ENCODE measurements around the gene PICALM.

The PICALM gene

GRCh38 chr11:86046116-86046515 lies 22.8 kb downstream of the PICALM start:
- DNase-seq, result no peak

- DNase-seq, result no peak
These were observed 24.9 kb downstream of the PICALM start for GRCh38 chr11:86043765-86044503.

GRCh38 chr11:86041975-86042378 lies 26.9 kb downstream of the PICALM start:
- DNase-seq, result peak; percentile 8

- DNase-seq, result no peak
These were observed 27.7 kb downstream of the PICALM start for GRCh38 chr11:86040919-86041850.

GRCh38 chr11:86039094-86039493 lies 29.8 kb downstream of the PICALM start:
- no peak for DNase-seq

- no peak for DNase-seq
These were observed 31.1 kb downstream of the PICALM start for GRCh38 chr11:86037743-86038142.

- no peak for DNase-seq
These were observed 33.0 kb downstream of the PICALM start for GRCh38 chr11:86035920-86036319.

GRCh38 chr11:86035164-86035563 lies 33.7 kb downstream of the PICALM start:
- no peak for DNase-seq

GRCh38 chr11:86034710-86035109 lies 34.2 kb downstream of the PICALM start:
- DNase-seq, result no peak

GRCh38 chr11:86021377-86021776 lies 47.5 kb downstream of the PICALM start:
- no peak for DNase-seq

- DNase-seq, result no peak
These were observed 50.6 kb downstream of the PICALM start for GRCh38 chr11:86018249-86018648.

- DNase-seq, result no peak
These were observed 52.4 kb downstream of the PICALM start for GRCh38 chr11:86016451-86016850.

- DNase-seq, result no peak
These were observed 53.2 kb downstream of the PICALM start for GRCh38 chr11:86015699-86016098.

GRCh38 chr11:86014221-86014620 lies 54.7 kb downstream of the PICALM start:
- no peak for DNase-seq

GRCh38 chr11:86013713-86014112 lies 55.2 kb downstream of the PICALM start:
- no peak for DNase-seq

- no peak for DNase-seq
These were observed 57.7 kb downstream of the PICALM start for GRCh38 chr11:86011175-86011574.

GRCh38 chr11:86003654-86004053 lies 65.2 kb downstream of the PICALM start:
- no peak for DNase-seq

- no peak for DNase-seq
These were observed 66.5 kb downstream of the PICALM start for GRCh38 chr11:86002431-86002830.

GRCh38 chr11:85991508-85991907 lies 77.4 kb downstream of the PICALM start:
- DNase-seq, result no peak

GRCh38 chr11:85989746-85990145 lies 79.1 kb downstream of the PICALM start:
- DNase-seq, result no peak

- no peak for DNase-seq
These were observed 80.1 kb downstream of the PICALM start for GRCh38 chr11:85988780-85989179.

- DNase-seq, result no peak
These were observed 91.1 kb downstream of the PICALM start for GRCh38 chr11:85977751-85978160.

- no peak for DNase-seq
These were observed 92.4 kb downstream of the PICALM start for GRCh38 chr11:85976525-85976924.

GRCh38 chr11:85974122-85974521 lies 94.8 kb downstream of the PICALM start:
- DNase-seq, result no peak
